Dedifferentiated amniotic fluid mesenchymal stem cell (primary cell): Measurements from ENCODE around the gene NLRX1.
"Not testable (repeated sequence)": the region's sequence is repeated elsewhere in the genome, so short reads cannot be mapped to it uniquely, and the experiment has no call there.

ENCODE experiments used
- DNase-seq: peaks from one replicate; pipeline ENCODE4 v3.0.0-alpha.2; 2016; ENCODE audit errors: extremely low spot score

NLRX1 gene

DNA sequence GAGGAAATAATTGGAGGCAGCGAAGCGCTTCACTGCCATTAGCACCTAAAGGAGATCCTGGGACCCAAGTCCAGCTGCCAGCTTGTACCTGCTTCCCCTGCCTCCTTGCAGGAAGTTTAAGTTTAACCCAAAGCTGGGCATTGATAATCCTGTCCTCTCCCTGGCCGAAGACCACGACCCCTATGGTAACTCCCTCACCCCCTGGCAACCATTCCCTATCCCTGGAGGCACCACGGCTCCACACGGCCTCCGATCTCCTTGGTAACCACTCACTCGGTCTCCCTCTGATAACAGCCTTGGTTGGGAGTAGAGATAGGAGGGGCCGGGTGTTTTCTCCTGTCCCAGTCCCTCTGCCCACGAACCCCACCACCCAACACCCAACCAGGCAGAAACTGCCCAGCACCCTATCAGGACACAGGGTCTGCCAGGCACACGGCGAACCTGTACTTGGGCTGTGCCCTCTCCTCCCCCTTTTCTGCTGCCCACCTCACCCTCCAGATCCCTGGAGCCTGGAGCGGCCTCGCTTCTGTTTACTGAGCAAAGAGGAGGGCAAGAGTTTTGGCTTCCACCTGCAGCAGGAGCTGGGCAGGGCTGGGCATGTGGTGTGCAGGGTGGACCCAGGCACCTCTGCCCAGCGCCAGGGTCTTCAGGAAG, 17.6 kb downstream of the NLRX1 start:
- DNase-seq, result no peak

- no peak for DNase-seq
Observed at GRCh38 chr11:119187123-119187892, 18.8 kb downstream of the NLRX1 start.

GRCh38 chr11:119188067-119188466, 19.5 kb downstream of the NLRX1 start:
- DNase-seq, result no peak

DNA sequence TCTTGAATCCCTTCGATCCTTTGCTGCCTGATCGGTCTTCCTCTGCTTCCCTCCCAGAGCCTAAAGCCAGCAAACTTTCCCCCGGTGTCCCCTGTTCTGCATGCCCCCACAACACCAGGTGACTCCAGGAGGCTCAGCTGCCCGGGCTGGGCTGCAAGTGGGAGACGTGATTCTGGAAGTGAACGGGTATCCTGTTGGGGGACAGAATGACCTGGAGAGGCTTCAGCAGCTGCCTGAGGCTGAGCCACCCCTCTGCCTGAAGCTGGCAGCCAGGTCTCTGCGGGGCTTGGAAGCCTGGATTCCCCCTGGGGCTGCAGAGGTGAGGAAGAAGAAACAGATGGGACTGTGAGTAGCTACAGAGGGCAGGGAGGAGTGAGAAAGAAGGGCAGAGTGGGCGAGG, 20.4 kb downstream of the NLRX1 start:
- no peak for DNase-seq

GRCh38 chr11:119189393-119189792, 20.9 kb downstream of the NLRX1 start:
- DNase-seq, result no peak

- DNase-seq, result no peak
Observed at GRCh38 chr11:119190531-119190930, 22.0 kb downstream of the NLRX1 start.

- DNase-seq, result not testable (repeated sequence)
Observed at GRCh38 chr11:119191265-119191664, 22.7 kb downstream of the NLRX1 start.

- DNase-seq, result no peak
Observed at GRCh38 chr11:119192111-119192510, 23.6 kb downstream of the NLRX1 start.

DNA sequence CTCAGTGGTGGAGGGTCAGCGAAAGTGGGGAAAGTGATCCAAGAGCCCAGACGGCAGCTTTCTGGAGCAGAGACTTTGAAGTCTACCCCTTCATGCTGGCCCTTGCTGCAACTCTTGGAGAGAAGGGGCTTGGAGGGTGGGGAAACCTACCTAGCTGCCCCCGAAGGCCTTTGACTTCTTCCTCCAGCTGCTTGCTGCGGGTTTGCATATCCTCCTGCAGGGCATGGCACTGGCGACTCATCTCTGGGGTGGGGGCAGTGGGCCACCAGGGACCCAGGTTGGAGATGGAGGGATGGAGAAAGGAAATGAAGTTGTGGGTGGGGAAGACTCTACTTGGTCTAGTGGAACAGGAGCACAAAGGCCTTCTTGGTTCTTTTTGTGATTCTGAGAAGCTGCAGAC, 24.5 kb downstream of the NLRX1 start:
- no peak for DNase-seq

DNA sequence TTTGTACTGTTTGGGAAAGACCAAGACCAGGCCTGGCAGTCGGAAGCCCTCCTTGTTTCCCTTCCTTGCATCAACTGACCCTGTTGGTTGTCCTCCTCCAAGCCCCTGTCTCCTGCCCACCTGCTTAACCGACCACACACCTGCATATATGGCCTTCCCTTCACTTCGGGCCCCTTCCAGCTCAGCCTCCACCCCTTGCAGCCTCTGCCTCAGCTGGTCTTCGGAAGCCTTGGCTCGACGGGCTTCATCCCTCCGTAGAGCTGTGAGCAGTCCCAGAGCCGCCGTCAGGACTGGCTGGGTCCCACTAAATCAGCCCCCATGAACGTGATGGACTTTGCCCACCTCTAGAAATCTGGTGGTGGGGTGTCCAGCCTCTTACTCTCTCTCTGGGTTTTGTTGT, 25.1 kb downstream of the NLRX1 start:
- DNase-seq, result no peak

- DNase-seq, result no peak
Observed at GRCh38 chr11:119194811-119195440, 26.4 kb downstream of the NLRX1 start.

GRCh38 chr11:119195680-119196079, 27.2 kb downstream of the NLRX1 start:
- no peak for DNase-seq

- peak; percentile 67 for DNase-seq
Observed at GRCh38 chr11:119196833-119197483, 28.4 kb downstream of the NLRX1 start.

DNA sequence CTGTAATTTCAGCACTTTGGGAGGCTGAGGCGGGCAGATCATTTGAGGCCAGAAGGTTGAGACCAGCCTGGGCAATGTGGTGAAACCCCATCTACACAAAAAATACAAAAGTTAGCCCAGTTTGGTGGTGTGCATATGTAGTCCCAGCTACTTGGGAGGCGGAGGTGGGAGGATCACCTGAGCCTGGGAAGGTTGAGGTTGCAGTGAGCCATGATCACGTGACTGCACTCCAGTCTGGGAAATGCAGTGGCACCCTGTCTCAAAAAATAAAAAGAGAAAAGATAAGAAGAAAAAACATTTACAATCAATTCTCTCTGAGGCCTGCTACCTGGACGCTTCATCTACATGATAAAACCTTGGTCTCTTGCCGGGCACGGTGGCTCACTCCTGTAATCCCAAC, 30.4 kb downstream of the NLRX1 start:
- no peak for DNase-seq

GRCh38 chr11:119201236-119201635, 32.7 kb downstream of the NLRX1 start:
- not testable (repeated sequence) for DNase-seq

GRCh38 chr11:119202554-119202953, 34.0 kb downstream of the NLRX1 start:
- DNase-seq, result no peak

- DNase-seq, result no peak
Observed at GRCh38 chr11:119204066-119204465, 35.5 kb downstream of the NLRX1 start.

DNA sequence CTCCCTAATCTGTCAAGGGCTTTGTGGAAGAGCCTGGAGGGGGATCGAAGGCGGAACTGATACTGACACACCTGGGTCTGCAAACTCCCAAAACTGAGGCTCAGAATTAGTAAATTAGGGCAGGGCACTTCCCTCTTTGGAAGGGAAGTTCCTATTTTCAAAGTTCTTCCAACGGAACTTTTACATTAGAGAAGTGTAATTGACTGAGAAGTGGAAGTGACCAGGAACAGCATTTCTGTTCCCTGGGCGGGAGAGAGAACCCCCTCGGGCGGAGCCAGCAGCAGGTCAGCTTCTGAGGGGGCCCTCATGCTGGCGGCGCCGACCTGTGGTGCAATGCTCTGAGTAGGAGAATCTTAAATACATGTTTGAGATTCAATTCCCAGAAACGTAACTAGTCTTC, 36.6 kb downstream of the NLRX1 start:
- no peak for DNase-seq

DNA sequence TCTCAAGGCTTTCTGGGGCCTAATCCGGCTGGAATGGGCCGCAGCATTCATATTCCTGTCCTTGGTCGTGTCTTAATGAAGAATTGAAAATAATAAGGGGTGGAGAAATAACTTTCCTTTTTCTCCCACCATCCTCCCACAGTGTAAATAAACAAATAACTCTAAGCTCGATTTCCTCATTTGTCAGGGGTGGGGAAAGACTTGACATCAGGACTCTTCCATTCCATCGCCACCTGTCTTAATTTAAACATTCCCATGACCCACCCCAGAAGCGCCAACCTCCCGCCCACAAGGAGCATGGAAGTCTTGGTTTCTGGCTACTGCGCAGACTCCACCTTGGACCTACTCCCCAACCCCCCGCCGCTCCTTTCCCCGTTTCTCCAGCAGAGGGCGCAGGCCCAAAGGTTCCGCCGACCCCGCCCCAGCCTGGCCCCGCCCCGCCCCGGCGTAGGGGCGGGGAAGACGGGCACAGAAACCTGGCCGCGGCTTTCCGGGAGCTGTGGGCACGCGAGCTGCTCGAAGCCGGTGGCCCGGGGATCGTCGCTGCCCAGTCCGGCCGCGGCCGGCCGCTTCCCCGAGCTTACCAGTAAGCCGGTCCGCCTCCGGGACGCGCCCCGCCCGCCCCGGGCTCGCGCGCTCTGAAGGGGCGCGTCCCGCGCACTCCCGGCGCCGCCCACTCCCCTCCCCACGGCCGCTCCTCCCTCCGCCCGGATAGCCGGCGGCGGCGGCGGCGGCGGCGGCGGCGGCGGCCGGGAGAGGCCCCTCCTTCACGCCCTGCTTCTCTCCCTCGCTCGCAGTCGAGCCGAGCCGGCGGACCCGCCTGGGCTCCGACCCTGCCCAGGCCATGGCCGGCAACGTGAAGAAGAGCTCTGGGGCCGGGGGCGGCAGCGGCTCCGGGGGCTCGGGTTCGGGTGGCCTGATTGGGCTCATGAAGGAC, 37.3 kb downstream of the NLRX1 start, which contains the start of gene CBL:
Gene CBL (plus strand): TSS at position 766 of the 937 bp plus-strand sequence. CDS start 79 bp downstream, at position 845.
- peak; percentile 93 for DNase-seq

GRCh38 chr11:119206511-119207414, 38.2 kb downstream of the NLRX1 start:
- no peak for DNase-seq
